GM19463 (cell line): ENCODE measurements around the gene BCKDK.

Source experiments
- ATAC-seq: cut with Tn5 transposase; IDR thresholded peaks from one replicate; pipeline ENCODE4 v1.9.1; 2021; ENCODE audit warnings: mild to moderate bottlenecking, moderate library complexity; ENCODE audit not compliant: unreplicated experiment

BCKDK gene

GRCh38 chr16:31080035-31080629 is 28.1 kb upstream of the BCKDK start:
- ATAC-seq: no peak

- ATAC-seq: no peak
Observed at GRCh38 chr16:31080756-31081419, 27.3 kb upstream of the BCKDK start.

- ATAC-seq: no peak
Observed at GRCh38 chr16:31081428-31082351, 26.5 kb upstream of the BCKDK start.

- no peak for ATAC-seq
Observed at GRCh38 chr16:31082368-31083045, 25.7 kb upstream of the BCKDK start.

GRCh38 chr16:31083081-31083480 is 25.1 kb upstream of the BCKDK start:
- ATAC-seq: no peak

GRCh38 chr16:31083556-31083955 is 24.6 kb upstream of the BCKDK start:
- ATAC-seq: no peak

- ATAC-seq: no peak
Observed at GRCh38 chr16:31083981-31084380, 24.2 kb upstream of the BCKDK start.

GRCh38 chr16:31084584-31085302 is 23.4 kb upstream of the BCKDK start:
- ATAC-seq: no peak

- ATAC-seq: no peak
Observed at GRCh38 chr16:31085411-31085810, 22.8 kb upstream of the BCKDK start.

GRCh38 chr16:31085873-31086628 is 22.1 kb upstream of the BCKDK start:
- no peak for ATAC-seq

GRCh38 chr16:31086629-31086906 is 21.6 kb upstream of the BCKDK start:
- ATAC-seq: no peak

GRCh38 chr16:31087481-31087880 is 20.7 kb upstream of the BCKDK start:
- no peak for ATAC-seq

- no peak for ATAC-seq
Observed at GRCh38 chr16:31087971-31088370, 20.2 kb upstream of the BCKDK start.

GRCh38 chr16:31088459-31089183 is 19.6 kb upstream of the BCKDK start, which contains the start of gene PRSS53:
Gene PRSS53 (minus strand): TSS chr16:31088943. CDS start chr16:31088809, 134 bp downstream.
- ATAC-seq: no peak

- ATAC-seq: no peak
Observed at GRCh38 chr16:31089199-31089598, 19.0 kb upstream of the BCKDK start.

GRCh38 chr16:31090540-31090939 is 17.6 kb upstream of the BCKDK start:
- ATAC-seq: no peak

GRCh38 chr16:31092330-31092729 is 15.9 kb upstream of the BCKDK start:
- no peak for ATAC-seq

- ATAC-seq: no peak
Observed at GRCh38 chr16:31093132-31093703, 15.0 kb upstream of the BCKDK start.

- ATAC-seq: no peak
Observed at GRCh38 chr16:31094088-31094423, 14.1 kb upstream of the BCKDK start.
